Fibroblast of pulmonary artery (primary cell): Measurements from ENCODE around the gene MYO6.
"Not testable (repeated sequence)": the region's sequence is repeated elsewhere in the genome, so short reads cannot be mapped to it uniquely, and the experiment has no call there.

ENCODE experiments used
- DNase-seq: peaks from one replicate; pipeline ENCODE4 v3.0.0-alpha.2; 2010; ENCODE audit warnings: low read depth
- H3K4me3 ChIP-seq: replicated peaks from 2 replicates; pipeline ENCODE4 v1.5.1; 2011; ENCODE audit warnings: low read depth, mild to moderate bottlenecking, control low read depth, low read length, moderate library complexity
- CTCF ChIP-seq: IDR thresholded peaks from 2 replicates; pipeline ENCODE4 v1.5.1; 2011; ENCODE audit warnings: mild to moderate bottlenecking, control low read depth, low read length, inconsistent platforms; ENCODE audit errors: missing control alignments

The MYO6 gene

GRCh38 chr6:75748743-75749538 is at the start of gene MYO6:
TSS of gene MYO6 (plus strand) at chr6:75749239. CDS start at chr6:75817548, 68,309 bp downstream.
- peak; percentile 55 for DNase-seq
- TF ChIP-seq CTCF = no peak
- peak within 1 kb of the TSS; percentile 90 for H3K4me3 ChIP-seq

DNA sequence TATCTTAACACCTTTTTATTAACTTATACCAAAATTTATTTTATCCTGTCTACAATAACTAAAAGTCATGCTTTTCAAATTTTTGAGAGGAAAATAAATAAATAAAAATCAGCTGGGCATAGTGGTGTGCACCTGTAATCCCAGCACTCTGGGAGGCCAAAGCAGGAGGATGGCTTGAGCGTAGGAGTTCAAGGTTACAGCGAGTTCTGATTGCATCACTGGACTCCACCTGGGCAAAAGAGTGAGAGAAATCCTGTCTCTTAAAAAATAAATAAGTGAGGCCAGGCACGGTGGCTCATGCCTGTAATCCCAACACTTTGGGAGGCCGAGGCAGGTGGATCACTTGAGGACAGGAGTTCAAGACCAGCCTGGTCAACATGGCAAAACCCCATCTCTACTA is 40.7 kb upstream of the MYO6 start:
- H3K4me3 ChIP-seq, DNase-seq: not testable (repeated sequence)

DNA sequence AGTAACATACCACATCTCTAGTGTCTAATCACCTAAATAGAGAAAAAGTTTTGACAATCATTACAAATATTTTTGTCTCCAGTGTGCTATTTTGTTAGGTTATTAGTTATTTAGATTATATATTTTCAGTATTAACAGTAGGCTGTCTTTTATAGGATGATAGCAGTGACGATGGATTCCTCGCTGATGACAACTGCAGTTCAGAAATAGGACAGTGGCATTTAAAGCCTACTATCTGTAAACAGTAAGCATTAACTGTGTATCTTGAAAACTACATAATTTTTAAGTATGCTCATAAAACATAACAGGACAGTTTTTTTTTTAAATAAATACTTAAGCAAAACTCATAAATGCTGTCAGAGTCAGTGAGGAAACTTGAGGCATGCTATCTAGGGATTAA is 37.9 kb upstream of the MYO6 start:
- no peak for TF ChIP-seq CTCF
- DNase-seq = no peak

GRCh38 chr6:75719133-75719532 is 29.9 kb upstream of the MYO6 start:
- TF ChIP-seq CTCF = no peak
- no peak overlapping the region for H3K4me3 ChIP-seq
- no peak for DNase-seq

More for the DNA sequence above, 37.9 kb upstream of the MYO6 start:
- no peak overlapping the region for H3K4me3 ChIP-seq

- DNase-seq = no peak
- no peak overlapping the region for H3K4me3 ChIP-seq
- no peak for TF ChIP-seq CTCF
Measured at GRCh38 chr6:75723382-75723781, 25.7 kb upstream of the MYO6 start.

- no peak for DNase-seq
- TF ChIP-seq CTCF = no peak
- H3K4me3 ChIP-seq = no peak overlapping the region
Measured at GRCh38 chr6:75727206-75727605, 21.8 kb upstream of the MYO6 start.

DNA sequence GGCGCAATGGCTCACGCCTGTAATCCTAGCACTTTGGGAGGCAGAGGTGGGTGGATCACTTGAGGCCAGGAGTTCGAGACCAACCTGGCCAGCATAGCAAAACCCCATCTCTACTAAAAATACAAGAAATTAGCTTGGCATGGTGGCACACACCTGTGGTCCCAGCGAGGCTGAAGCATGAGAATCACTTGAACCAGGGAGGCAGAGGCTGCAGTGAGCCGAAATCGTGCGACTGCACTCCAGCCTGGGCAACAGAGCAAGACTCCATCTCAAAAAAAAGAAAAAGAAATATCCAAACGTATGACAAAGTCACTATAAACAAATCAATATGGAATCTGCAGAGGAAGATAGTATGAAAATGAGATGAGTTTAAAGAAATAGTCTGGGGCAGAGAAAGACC is 18.0 kb upstream of the MYO6 start:
- not testable (repeated sequence) for DNase-seq, H3K4me3 ChIP-seq

- no peak overlapping the region for H3K4me3 ChIP-seq
- no peak for TF ChIP-seq CTCF
- no peak for DNase-seq
Measured at GRCh38 chr6:75735491-75736186, 13.4 kb upstream of the MYO6 start.
